Mesothelial cell of epicardium (in vitro differentiated cells): ENCODE measurements around the gene KCNC1. TPM values are rescaled to one million over a fixed set of nuclear protein-coding genes. Genes with fewer than 3 reads are reported as not detected.
A peak's percentile ranks its signal among the peaks of the same experiment; 100 is the strongest.

Source experiments
- DNase-seq, 2 experiments: peaks; one replicate each; pipeline ENCODE4 v3.0.0; 2021; ENCODE audit warnings: low spot score in 2 of 2; ENCODE audit not compliant: unreplicated experiment in 2 of 2
- H3K27ac Mint-ChIP-seq: 2 replicates; pipeline ENCODE4 v1.8.0; 2021; ENCODE audit warnings: mixed read lengths
- H3K27me3 Mint-ChIP-seq: 2 replicates; pipeline ENCODE4 v1.8.0; 2021; ENCODE audit warnings: low read depth, mixed read lengths
- H3K36me3 Mint-ChIP-seq: 2 replicates; pipeline ENCODE4 v1.8.0; 2021; ENCODE audit warnings: mixed read lengths
- H3K4me1 Mint-ChIP-seq: 2 replicates; pipeline ENCODE4 v1.8.0; 2021; ENCODE audit warnings: mixed read lengths
- H3K4me3 Mint-ChIP-seq: 2 replicates; pipeline ENCODE4 v1.8.0; 2021; ENCODE audit warnings: mild to moderate bottlenecking, moderate library complexity, mixed read lengths
- H3K9me3 Mint-ChIP-seq: 2 replicates; pipeline ENCODE4 v1.8.0; 2021; ENCODE audit warnings: mixed read lengths
- CTCF ChIP-seq: fragments of 200-600 bp; sonication (generic); IDR thresholded peaks from one replicate; pipeline ENCODE4 v1.5.0; 2021; ENCODE audit warnings: antibody characterized with exemption; ENCODE audit not compliant: unreplicated experiment
- total RNA-seq: library from RNA; stranded (reverse); gene quantifications from 3 replicates; pipeline ENCODE4 v1.2.1, GENCODE V29; 2021

Gene KCNC1
- total RNA-seq, 1 donor from 2014 or later = 0.20 TPM

- H3K27me3 Mint-ChIP-seq = peaks cover 69% of the 10 kb centered on the region
- TF ChIP-seq CTCF = no peak
- no peaks in the 10 kb centered on the region for H3K36me3 Mint-ChIP-seq
Observed at GRCh38 chr11:17721242-17721999, 13.2 kb upstream of the KCNC1 start.

GRCh38 chr11:17722000-17722643 is 12.5 kb upstream of the KCNC1 start:
- DNase-seq = peak in 1 of 2 experiments; percentile 34
- H3K4me1 Mint-ChIP-seq = peaks cover 2% of the 10 kb centered on the region
- H3K9me3 Mint-ChIP-seq = no peaks in the 10 kb centered on the region
- no peak overlapping the region for H3K27ac Mint-ChIP-seq
- no peak for TF ChIP-seq CTCF
- no peak overlapping the region for H3K4me3 Mint-ChIP-seq
- H3K27me3 Mint-ChIP-seq = peaks cover 75% of the 10 kb centered on the region
- no peaks in the 10 kb centered on the region for H3K36me3 Mint-ChIP-seq

More at GRCh38 chr11:17721242-17721999, 13.2 kb upstream of the KCNC1 start:
- Mint-ChIP-seq H3K27ac (no peak overlapping the region), H3K4me3 (no peak overlapping the region), H3K9me3 (no peaks in the 10 kb centered on the region), H3K4me1 (peaks cover 2% of the 10 kb centered on the region)
- peak in 1 of 2 experiments; percentile 36 for DNase-seq

- TF ChIP-seq CTCF = no peak
- Mint-ChIP-seq H3K36me3 (no peaks in the 10 kb centered on the region), H3K4me1 (no peaks in the 10 kb centered on the region), H3K9me3 (no peaks in the 10 kb centered on the region), H3K27me3 (peaks cover 96% of the 10 kb centered on the region), H3K4me3 (no peak overlapping the region), H3K27ac (no peak overlapping the region)
- no peak for DNase-seq
Observed at GRCh38 chr11:17724020-17724908, 10.3 kb upstream of the KCNC1 start.

- no peaks in the 10 kb centered on the region for H3K4me1 Mint-ChIP-seq
- H3K9me3 Mint-ChIP-seq = no peaks in the 10 kb centered on the region
- no peak for TF ChIP-seq CTCF
- H3K4me3 Mint-ChIP-seq = no peak overlapping the region
- no peak overlapping the region for H3K27ac Mint-ChIP-seq
- H3K27me3 Mint-ChIP-seq = peaks cover 94% of the 10 kb centered on the region
- DNase-seq = no peak
- no peaks in the 10 kb centered on the region for H3K36me3 Mint-ChIP-seq
Observed at GRCh38 chr11:17725174-17725573, 9.4 kb upstream of the KCNC1 start.

GRCh38 chr11:17730137-17730536 is 4.4 kb upstream of the KCNC1 start:
- TF ChIP-seq CTCF = no peak
- Mint-ChIP-seq H3K27ac (no peak overlapping the region), H3K4me3 (no peak overlapping the region), H3K27me3 (peaks cover 85% of the 10 kb centered on the region), H3K9me3 (no peaks in the 10 kb centered on the region), H3K36me3 (no peaks in the 10 kb centered on the region), H3K4me1 (peaks cover 3% of the 10 kb centered on the region)
- no peak for DNase-seq
